WTC11 (cell line): ENCODE measurements around the gene RPL36. TPM values are rescaled to one million over a fixed set of nuclear protein-coding genes. Genes with fewer than 3 reads are reported as not detected.
A peak's percentile ranks its signal among the peaks of the same experiment; 100 is the strongest.

ENCODE experiments used
- ELF4 ChIP-seq: sonication (generic); formaldehyde crosslinking; IDR thresholded peaks from 2 replicates; pipeline ENCODE4 v1.8.1; 2022; ENCODE audit warnings: low read depth, mild to moderate bottlenecking, moderate library complexity, missing genetic modification reagents
- EMX1 ChIP-seq: fragments of 250-450 bp; sonication (Bioruptor Pico); IDR thresholded peaks from 2 replicates; pipeline ENCODE4 v1.8.0; 2021; ENCODE audit warnings: mild to moderate bottlenecking
- GRHL2 ChIP-seq: fragments of 250-450 bp; sonication (Bioruptor Pico); IDR thresholded peaks from 2 replicates; pipeline ENCODE4 v1.8.0; 2022; ENCODE audit warnings: mild to moderate bottlenecking, moderate library complexity; ENCODE audit not compliant: insufficient replicate concordance, severe bottlenecking
- JAZF1 ChIP-seq: fragments of 250-450 bp; sonication (Bioruptor Pico); IDR thresholded peaks from 2 replicates; pipeline ENCODE4 v1.9.0; 2021; ENCODE audit warnings: moderate library complexity, mild to moderate bottlenecking, inconsistent platforms
- KAT7 ChIP-seq: sonication (generic); formaldehyde crosslinking; IDR thresholded peaks from 2 replicates; pipeline ENCODE4 v1.8.1; 2023; ENCODE audit warnings: missing genetic modification reagents, mild to moderate bottlenecking, borderline replicate concordance
- NFE2L1 ChIP-seq: sonication (generic); formaldehyde crosslinking; IDR thresholded peaks from 2 replicates; pipeline ENCODE4 v1.8.1; 2023; ENCODE audit warnings: missing genetic modification reagents
- NR3C1 ChIP-seq: sonication (generic); formaldehyde crosslinking; conservative IDR thresholded peaks from 2 replicates; pipeline ENCODE4 v1.8.1; 2023; ENCODE audit warnings: low read depth, mild to moderate bottlenecking, missing genetic modification reagents
- SP1 ChIP-seq: sonication (generic); formaldehyde crosslinking; conservative IDR thresholded peaks from 2 replicates; pipeline ENCODE4 v1.8.1; 2022; ENCODE audit warnings: missing genetic modification reagents
- STAT6 ChIP-seq: sonication (generic); formaldehyde crosslinking; conservative IDR thresholded peaks from 2 replicates; pipeline ENCODE4 v1.8.1; 2023; ENCODE audit warnings: mild to moderate bottlenecking, low read depth, missing genetic modification reagents, moderate library complexity
- TEAD1 ChIP-seq: sonication (generic); formaldehyde crosslinking; IDR thresholded peaks from 2 replicates; pipeline ENCODE4 v1.8.0; 2022; ENCODE audit warnings: mild to moderate bottlenecking, missing genetic modification reagents
- TP53 ChIP-seq: sonication (generic); formaldehyde crosslinking; IDR thresholded peaks from 2 replicates; pipeline ENCODE4 v1.8.1; 2023; ENCODE audit warnings: mild to moderate bottlenecking, missing genetic modification reagents
- ZBTB21 ChIP-seq: sonication (generic); formaldehyde crosslinking; IDR thresholded peaks from 2 replicates; pipeline ENCODE4 v1.8.1; 2023; ENCODE audit warnings: mild to moderate bottlenecking, missing genetic modification reagents, borderline replicate concordance
- ZNF219 ChIP-seq: sonication (generic); formaldehyde crosslinking; IDR thresholded peaks from 2 replicates; pipeline ENCODE4 v1.8.0; 2023; ENCODE audit warnings: missing genetic modification reagents, mild to moderate bottlenecking, borderline replicate concordance
- ZNF671 ChIP-seq: fragments of 250-450 bp; sonication (Bioruptor Pico); IDR thresholded peaks from 2 replicates; pipeline ENCODE4 v1.8.0; 2021; ENCODE audit warnings: mild to moderate bottlenecking
- total RNA-seq: library from RNA; stranded (reverse); gene quantifications from 3 replicates; pipeline ENCODE4 v1.2.3, GENCODE V29; 2021
- TF ChIP-seq, protein P1 (sequence below): fragments of 200-600 bp; IDR thresholded peaks from 2 replicates; pipeline ENCODE4 v1.8.0; 2022; ENCODE audit warnings: antibody characterized with exemption
- TF ChIP-seq, protein P2 (sequence below): fragments of 250-450 bp; sonication (Bioruptor Pico); conservative IDR thresholded peaks from 2 replicates; pipeline ENCODE4 v1.9.0; 2021; ENCODE audit warnings: mild to moderate bottlenecking
- TF ChIP-seq, protein P3 (sequence below): sonication (generic); formaldehyde crosslinking; IDR thresholded peaks from 2 replicates; pipeline ENCODE4 v1.8.1; 2022; ENCODE audit warnings: mild to moderate bottlenecking, moderate library complexity, missing genetic modification reagents
- TF ChIP-seq, protein P4 (sequence below): sonication (generic); formaldehyde crosslinking; conservative IDR thresholded peaks from 2 replicates; pipeline ENCODE4 v1.8.1; 2022; ENCODE audit warnings: mild to moderate bottlenecking, missing genetic modification reagents

RPL36 gene
- total RNA-seq, 1 experiment from 2014 or later, result 1,080 TPM

DNA sequence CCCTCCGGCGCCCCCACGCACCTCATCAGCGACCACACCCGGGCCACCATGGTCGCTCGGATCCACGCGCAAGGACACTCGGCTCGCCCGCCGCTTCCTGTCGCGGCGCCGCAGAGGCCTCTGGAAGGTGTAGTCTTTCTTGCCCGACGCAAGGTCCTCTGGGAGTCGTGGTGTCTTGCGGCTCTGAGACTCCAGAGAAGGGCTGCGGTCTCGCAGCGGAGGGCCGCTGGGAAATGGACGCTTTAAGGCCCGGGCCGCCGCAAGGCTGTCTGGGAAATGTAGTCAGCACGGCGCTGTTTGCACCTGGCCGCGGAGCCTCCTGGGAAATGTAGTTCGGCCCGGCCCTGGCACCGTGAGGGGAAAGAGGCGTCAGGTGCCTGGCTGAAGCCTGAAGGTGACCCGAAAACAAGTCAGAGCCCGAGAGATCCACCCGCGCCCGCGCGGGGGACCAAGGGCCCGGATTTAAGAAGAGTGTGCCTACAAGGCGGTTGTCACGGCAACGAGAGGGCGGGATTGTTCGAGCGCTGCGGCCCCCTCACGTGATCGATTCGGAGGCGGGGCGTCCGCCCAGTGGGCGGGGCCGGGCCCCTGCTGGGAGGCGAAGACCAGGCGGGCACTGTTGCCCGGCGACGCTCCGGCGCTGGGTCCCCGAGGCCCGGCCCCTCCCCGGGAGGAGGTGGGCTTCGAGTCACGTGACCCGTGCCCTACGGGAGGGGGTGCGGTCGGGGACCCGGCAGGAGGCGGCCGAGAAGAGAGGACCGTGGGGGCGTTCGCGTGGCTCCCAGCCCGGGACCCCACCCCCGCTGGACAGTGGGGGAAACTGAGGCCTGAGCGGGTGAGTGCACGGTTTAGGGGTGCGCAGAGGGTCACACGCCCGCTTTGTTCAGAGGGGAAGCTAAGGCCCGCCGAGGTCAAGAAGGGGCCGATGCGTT lies 9.4 kb upstream of the RPL36 start, which contains the start of the genes HSD11B1L and MICOS13 (continued):
- no peak for TF ChIP-seq STAT6 (CRISPR knock-in tag)
- TF ChIP-seq, protein P1, sequence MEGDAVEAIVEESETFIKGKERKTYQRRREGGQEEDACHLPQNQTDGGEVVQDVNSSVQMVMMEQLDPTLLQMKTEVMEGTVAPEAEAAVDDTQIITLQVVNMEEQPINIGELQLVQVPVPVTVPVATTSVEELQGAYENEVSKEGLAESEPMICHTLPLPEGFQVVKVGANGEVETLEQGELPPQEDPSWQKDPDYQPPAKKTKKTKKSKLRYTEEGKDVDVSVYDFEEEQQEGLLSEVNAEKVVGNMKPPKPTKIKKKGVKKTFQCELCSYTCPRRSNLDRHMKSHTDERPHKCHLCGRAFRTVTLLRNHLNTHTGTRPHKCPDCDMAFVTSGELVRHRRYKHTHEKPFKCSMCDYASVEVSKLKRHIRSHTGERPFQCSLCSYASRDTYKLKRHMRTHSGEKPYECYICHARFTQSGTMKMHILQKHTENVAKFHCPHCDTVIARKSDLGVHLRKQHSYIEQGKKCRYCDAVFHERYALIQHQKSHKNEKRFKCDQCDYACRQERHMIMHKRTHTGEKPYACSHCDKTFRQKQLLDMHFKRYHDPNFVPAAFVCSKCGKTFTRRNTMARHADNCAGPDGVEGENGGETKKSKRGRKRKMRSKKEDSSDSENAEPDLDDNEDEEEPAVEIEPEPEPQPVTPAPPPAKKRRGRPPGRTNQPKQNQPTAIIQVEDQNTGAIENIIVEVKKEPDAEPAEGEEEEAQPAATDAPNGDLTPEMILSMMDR, result no peak
- no peak for TF ChIP-seq ZNF671 (CRISPR knock-in tag)
- TF ChIP-seq TP53 (CRISPR knock-in tag), result no peak
- no peak for TF ChIP-seq NFE2L1 (CRISPR knock-in tag)
- TF ChIP-seq KAT7 (CRISPR knock-in tag), result no peak
- no peak for TF ChIP-seq NR3C1
- TF ChIP-seq, protein P2, sequence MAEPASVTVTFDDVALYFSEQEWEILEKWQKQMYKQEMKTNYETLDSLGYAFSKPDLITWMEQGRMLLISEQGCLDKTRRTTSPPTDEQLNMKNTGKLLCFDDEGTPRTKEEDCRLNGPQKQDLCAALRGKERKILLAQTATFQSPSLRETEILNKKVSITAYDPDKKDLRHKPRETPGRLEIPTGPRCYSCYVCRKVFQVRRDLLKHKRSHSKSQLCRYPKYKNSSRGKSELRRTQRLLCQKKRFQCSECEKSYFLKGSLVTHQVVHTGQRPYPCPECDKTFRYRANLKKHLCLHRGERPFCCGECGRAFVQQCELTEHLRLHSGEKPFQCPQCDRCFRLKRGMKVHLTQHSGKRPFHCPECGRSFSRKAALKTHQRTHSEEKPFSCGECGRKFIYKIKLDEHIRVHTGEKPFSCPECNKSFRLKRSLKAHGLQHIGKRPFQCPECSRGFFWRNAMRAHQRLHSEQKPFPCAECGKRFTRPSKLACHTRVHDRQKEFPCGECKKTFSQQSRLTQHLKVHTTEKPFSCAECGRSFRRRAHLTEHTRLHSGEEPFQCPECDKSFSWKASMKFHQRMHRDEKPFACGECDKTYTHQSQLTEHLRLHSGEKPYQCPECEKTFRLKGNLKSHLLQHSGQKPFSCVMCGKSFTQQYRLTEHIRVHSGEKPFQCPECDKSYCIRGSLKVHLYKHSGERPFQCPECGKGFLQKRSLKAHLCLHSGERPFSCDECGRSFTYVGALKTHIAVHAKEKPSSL, result no peak
- TF ChIP-seq GRHL2, result no peak
- no peak for TF ChIP-seq EMX1
- TF ChIP-seq, protein P3, sequence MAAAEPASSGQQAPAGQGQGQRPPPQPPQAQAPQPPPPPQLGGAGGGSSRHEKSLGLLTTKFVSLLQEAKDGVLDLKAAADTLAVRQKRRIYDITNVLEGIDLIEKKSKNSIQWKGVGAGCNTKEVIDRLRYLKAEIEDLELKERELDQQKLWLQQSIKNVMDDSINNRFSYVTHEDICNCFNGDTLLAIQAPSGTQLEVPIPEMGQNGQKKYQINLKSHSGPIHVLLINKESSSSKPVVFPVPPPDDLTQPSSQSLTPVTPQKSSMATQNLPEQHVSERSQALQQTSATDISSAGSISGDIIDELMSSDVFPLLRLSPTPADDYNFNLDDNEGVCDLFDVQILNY, result no peak
- TF ChIP-seq, protein P4, sequence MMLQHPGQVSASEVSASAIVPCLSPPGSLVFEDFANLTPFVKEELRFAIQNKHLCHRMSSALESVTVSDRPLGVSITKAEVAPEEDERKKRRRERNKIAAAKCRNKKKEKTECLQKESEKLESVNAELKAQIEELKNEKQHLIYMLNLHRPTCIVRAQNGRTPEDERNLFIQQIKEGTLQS (CRISPR knock-in tag), result no peak
- no peak for TF ChIP-seq ELF4 (CRISPR knock-in tag)
- TF ChIP-seq ZBTB21 (CRISPR knock-in tag), result no peak
- 0 out of 2 replicates have a peak, but pooled peaks have one; percentile 28 for TF ChIP-seq TEAD1 (CRISPR knock-in tag)
- TF ChIP-seq ZNF219 (CRISPR knock-in tag), result no peak
- peak; percentile 89 for TF ChIP-seq SP1
- no peak for TF ChIP-seq JAZF1 (CRISPR knock-in tag)
- TF ChIP-seq, all 79 proteins: peak for 13
